Measurements from ENCODE around the gene INTS4.

DNA sequence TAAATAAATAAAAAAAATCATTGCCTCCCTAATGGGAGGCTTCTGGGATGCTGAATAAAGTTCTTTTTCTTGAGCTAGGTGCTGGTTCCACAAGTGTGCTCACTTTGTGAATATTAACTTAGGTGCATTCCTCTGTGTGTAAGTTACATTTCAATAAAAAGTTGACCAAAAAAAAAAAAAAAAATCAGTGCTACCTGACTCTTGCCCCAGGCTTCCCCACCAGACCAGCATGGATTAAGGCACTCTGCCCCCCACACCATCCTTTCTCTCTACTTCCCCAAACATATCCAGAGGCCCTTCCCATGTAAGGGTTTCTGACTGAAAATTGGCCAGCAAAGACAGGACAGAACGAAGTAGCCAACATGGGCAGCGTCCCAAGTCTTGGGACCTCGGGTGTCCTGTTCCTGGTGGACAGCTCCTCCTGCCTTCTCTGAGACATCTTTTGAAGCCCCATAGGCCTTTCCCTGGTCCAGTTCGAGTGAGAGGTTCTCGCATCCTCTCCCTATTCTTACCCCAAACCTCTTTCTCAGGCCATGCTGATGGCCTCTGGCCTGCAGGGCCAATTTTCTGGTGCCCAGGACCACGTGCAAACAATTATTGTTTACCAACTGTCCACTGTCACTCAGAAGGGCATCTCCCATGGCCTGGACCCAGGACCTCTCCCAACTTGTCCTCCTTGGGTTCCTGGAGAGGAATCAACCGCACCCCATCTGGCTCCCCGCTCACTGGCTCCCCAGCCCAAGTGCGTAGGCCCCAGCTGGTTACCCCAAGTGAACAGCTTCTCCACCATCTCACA, 43.6 kb upstream of the INTS4 start:
- TF ChIP-seq, protein P1, sequence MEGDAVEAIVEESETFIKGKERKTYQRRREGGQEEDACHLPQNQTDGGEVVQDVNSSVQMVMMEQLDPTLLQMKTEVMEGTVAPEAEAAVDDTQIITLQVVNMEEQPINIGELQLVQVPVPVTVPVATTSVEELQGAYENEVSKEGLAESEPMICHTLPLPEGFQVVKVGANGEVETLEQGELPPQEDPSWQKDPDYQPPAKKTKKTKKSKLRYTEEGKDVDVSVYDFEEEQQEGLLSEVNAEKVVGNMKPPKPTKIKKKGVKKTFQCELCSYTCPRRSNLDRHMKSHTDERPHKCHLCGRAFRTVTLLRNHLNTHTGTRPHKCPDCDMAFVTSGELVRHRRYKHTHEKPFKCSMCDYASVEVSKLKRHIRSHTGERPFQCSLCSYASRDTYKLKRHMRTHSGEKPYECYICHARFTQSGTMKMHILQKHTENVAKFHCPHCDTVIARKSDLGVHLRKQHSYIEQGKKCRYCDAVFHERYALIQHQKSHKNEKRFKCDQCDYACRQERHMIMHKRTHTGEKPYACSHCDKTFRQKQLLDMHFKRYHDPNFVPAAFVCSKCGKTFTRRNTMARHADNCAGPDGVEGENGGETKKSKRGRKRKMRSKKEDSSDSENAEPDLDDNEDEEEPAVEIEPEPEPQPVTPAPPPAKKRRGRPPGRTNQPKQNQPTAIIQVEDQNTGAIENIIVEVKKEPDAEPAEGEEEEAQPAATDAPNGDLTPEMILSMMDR (IDR thresholded peaks at IDR 0.05; ENCODE audit: low read length) = no peak
- no peak for TF ChIP-seq EZH2 (IDR thresholded peaks at IDR 0.05; ENCODE audit: borderline replicate concordance, low read length)
